CD8-positive, alpha-beta memory T cell (primary cell): ENCODE data around the gene KRAS. TPM values are rescaled to one million over a fixed set of nuclear protein-coding genes. Genes with fewer than 3 reads are reported as not detected.

ENCODE experiments used
- CTCF ChIA-PET: fragments of 350-600 bp; sonication (Branson Sonifier 250); formaldehyde crosslinking; loops from one replicate; lab custom pipeline; 2021; ENCODE audit warnings: antibody characterized with exemption; lab: Charles Lee
- POLR2A ChIA-PET: fragments of 350-600 bp; sonication (Branson Sonifier 250); formaldehyde crosslinking; loops from one replicate; lab custom pipeline; 2021; ENCODE audit warnings: antibody characterized with exemption; lab: Charles Lee
- DNase-seq, 5 donors: peaks; one replicate each; pipeline versions ENCODE4 v3.0.0 to v3.0.0-alpha.2; 2020 to 2022; ENCODE audit warnings: mixed read lengths in 1 of 5
- H3K27ac ChIP-seq: one replicate; pipeline ENCODE4 v1.7.0; 2013; ENCODE audit warnings: low read depth, mild to moderate bottlenecking, low read length, moderate library complexity
- H3K27me3 ChIP-seq: 2 replicates; pipeline ENCODE4 v1.7.0; 2013; ENCODE audit warnings: low read length, mild to moderate bottlenecking; ENCODE audit not compliant: insufficient read depth, poor library complexity, severe bottlenecking
- H3K36me3 ChIP-seq: 2 replicates; pipeline ENCODE4 v1.7.0; 2013; ENCODE audit warnings: mild to moderate bottlenecking, low read length, moderate library complexity; ENCODE audit not compliant: insufficient read depth
- H3K4me1 ChIP-seq: 2 replicates; pipeline ENCODE4 v1.7.0; 2013; ENCODE audit warnings: mild to moderate bottlenecking, low read length, moderate library complexity; ENCODE audit not compliant: insufficient read depth
- H3K4me3 ChIP-seq: 2 replicates; pipeline ENCODE4 v1.7.0; 2013; ENCODE audit warnings: mild to moderate bottlenecking, low read length
- H3K9me3 ChIP-seq: 2 replicates; pipeline ENCODE4 v1.7.0; 2013; ENCODE audit warnings: mild to moderate bottlenecking, low read length
- H3K27ac Mint-ChIP-seq, 8 donors: one replicate each; pipeline ENCODE4 v1.8.0; 2020 to 2021; ENCODE audit warnings: mixed read lengths in 8 of 8, mild to moderate bottlenecking in 6 of 8, inconsistent platforms in 3 of 8, moderate library complexity in 3 of 8
- H3K27me3 Mint-ChIP-seq, 2 donors: one replicate each; pipeline ENCODE4 v1.8.0; 2020 to 2021; ENCODE audit warnings: mixed read lengths in 2 of 2, mild to moderate bottlenecking in 1 of 2, moderate library complexity in 1 of 2
- H3K36me3 Mint-ChIP-seq, 3 donors: one replicate each; pipeline ENCODE4 v1.8.0; 2020 to 2021; ENCODE audit warnings: mixed read lengths in 3 of 3, inconsistent platforms in 1 of 3, mild to moderate bottlenecking in 1 of 3
- H3K4me1 Mint-ChIP-seq, 3 donors: one replicate each; pipeline ENCODE4 v1.8.0; 2020 to 2021; ENCODE audit warnings: mixed read lengths in 3 of 3, inconsistent platforms in 1 of 3, mild to moderate bottlenecking in 1 of 3
- H3K4me3 Mint-ChIP-seq, 7 donors: one replicate each; pipeline ENCODE4 v1.8.0; 2020 to 2021; ENCODE audit warnings: mixed read lengths in 7 of 7, mild to moderate bottlenecking in 6 of 7, moderate library complexity in 4 of 7, inconsistent platforms in 2 of 7
- H3K9me3 Mint-ChIP-seq, 5 donors: one replicate each; pipeline ENCODE4 v1.8.0; 2020 to 2022; ENCODE audit warnings: mixed read lengths in 5 of 5, mild to moderate bottlenecking in 3 of 5, moderate library complexity in 2 of 5, inconsistent platforms in 1 of 5
- polyA plus RNA-seq: library from polyadenylated mRNA; unstranded; fragments of 300-500 nt; fragmentation: Illumina TruSeq; gene quantifications from one replicate; pipeline ENCODE4 v1.2.3, GENCODE V29; 2021
- total RNA-seq, 2 experiments: library from RNA; stranded (reverse); gene quantifications; one replicate each; pipeline ENCODE4 v1.2.3, GENCODE V29; 2021

KRAS gene
- total and polyA plus RNA-seq, 3 experiments from 2014 or later: 24.9 to 56.5 (median 25.6) TPM

- ChIA-PET CTCF (interaction anchor here (1.2 kb wide), 1 partner anchor 201 kb away, joined by 3 read pairs; a partner anchor contains a TSS), POLR2A (no interaction called here)
Observed at GRCh38 chr12:25253371-25254068, 2.8 kb upstream of the KRAS start.

GRCh38 chr12:25252946-25253345 is 2.2 kb upstream of the KRAS start:
- Mint-ChIP-seq H3K9me3 (no peaks in the 10 kb centered on the region), H3K27ac (peak overlapping the region in 5 of 8 donors; percentile 8 to 87 (median 20)), H3K4me3 (peak overlapping the region in 2 of 7 donors; percentile 19 to 93), H3K36me3 (peaks cover 0 to 13% (median 0%) of the 10 kb centered on the region in 3 donors), H3K4me1 (peaks cover 21 to 35% (median 32%) of the 10 kb centered on the region in 3 donors), H3K27me3 (no peaks in the 10 kb centered on the region)
- Histone ChIP-seq H3K9me3 (no peaks in the 10 kb centered on the region), H3K36me3 (no peaks in the 10 kb centered on the region), H3K4me1 (peaks cover 5% of the 10 kb centered on the region), H3K4me3 (no peak overlapping the region), H3K27me3 (no peaks in the 10 kb centered on the region), H3K27ac (no peak overlapping the region)
- ChIA-PET POLR2A (no interaction called here), CTCF (interaction anchor here (1.2 kb wide), 1 partner anchor 200 kb away, joined by 3 read pairs; a partner anchor contains a TSS)
- no peak for DNase-seq

More at GRCh38 chr12:25253371-25254068, 2.8 kb upstream of the KRAS start:
- Mint-ChIP-seq H3K4me1 (peaks cover 17 to 30% (median 27%) of the 10 kb centered on the region in 3 donors), H3K36me3 (peaks cover 0 to 10% (median 0%) of the 10 kb centered on the region in 3 donors), H3K4me3 (peak overlapping the region in 4 of 7 donors; percentile 0 to 93 (median 24)), H3K27ac (peak overlapping the region; percentile 4 to 84 (median 20)), H3K27me3 (no peaks in the 10 kb centered on the region), H3K9me3 (no peaks in the 10 kb centered on the region)
- Histone ChIP-seq H3K27me3 (no peaks in the 10 kb centered on the region), H3K27ac (no peak overlapping the region), H3K4me3 (no peak overlapping the region), H3K9me3 (no peaks in the 10 kb centered on the region), H3K36me3 (no peaks in the 10 kb centered on the region), H3K4me1 (peaks cover 5% of the 10 kb centered on the region)
- DNase-seq: no peak

GRCh38 chr12:25251769-25252168 is 1.0 kb upstream of the KRAS start:
- Mint-ChIP-seq H3K36me3 (peaks cover 0 to 20% (median 2%) of the 10 kb centered on the region in 3 donors), H3K4me1 (peaks cover 28 to 44% (median 41%) of the 10 kb centered on the region in 3 donors), H3K27ac (peak overlapping the region; percentile 68 to 90 (median 86)), H3K9me3 (peaks cover 0 to 2% (median 0%) of the 10 kb centered on the region in 5 donors), H3K27me3 (no peaks in the 10 kb centered on the region), H3K4me3 (peak overlapping the region; percentile 75 to 96 (median 93))
- Histone ChIP-seq H3K9me3 (no peaks in the 10 kb centered on the region), H3K36me3 (no peaks in the 10 kb centered on the region), H3K4me3 (peak overlapping the region; percentile 68), H3K4me1 (peaks cover 5% of the 10 kb centered on the region), H3K27me3 (no peaks in the 10 kb centered on the region), H3K27ac (peak overlapping the region; percentile 68)
- no peak for DNase-seq
- CTCF ChIA-PET: interaction anchor here (1.4 to 1.5 kb wide), 2 partner anchors 10 to 133 kb away, joined by 3 to 4 read pairs; no protein-coding TSS in a partner anchor
- POLR2A ChIA-PET: interaction anchor here (1.1 to 1.8 kb wide), 5 partner anchors 10 to 199 kb away, joined by 4 to 41 read pairs (median 5); partner anchors contain the start of genes DNAI7 and ETFRF1

- peak; percentile 41 to 71 (median 51) for DNase-seq
- H3K27me3 Mint-ChIP-seq: no peaks in the 10 kb centered on the region
- peaks cover 0 to 29% (median 7%) of the 10 kb centered on the region in 3 donors for H3K36me3 Mint-ChIP-seq
- H3K4me3 Mint-ChIP-seq: peak overlapping the region; percentile 91 to 95 (median 94)
- H3K9me3 ChIP-seq: no peaks in the 10 kb centered on the region
- peaks cover 0 to 2% (median 0%) of the 10 kb centered on the region in 5 donors for H3K9me3 Mint-ChIP-seq
- H3K27ac Mint-ChIP-seq: peak overlapping the region; percentile 84 to 98 (median 96)
- ChIA-PET POLR2A (interaction anchor here (0.7 to 1.8 kb wide), 11 partner anchors 8 to 199 kb away, joined by 3 to 41 read pairs (median 4); partner anchors contain the start of genes DNAI7 and ETFRF1), CTCF (interaction anchor here (1.0 to 1.4 kb wide), 8 partner anchors 9 to 140 kb away, joined by 3 to 8 read pairs (median 4); no protein-coding TSS in a partner anchor)
- H3K4me1 Mint-ChIP-seq: peaks cover 34 to 57% (median 52%) of the 10 kb centered on the region in 3 donors
- H3K27ac ChIP-seq: peak overlapping the region; percentile 68
- H3K27me3 ChIP-seq: no peaks in the 10 kb centered on the region
- no peaks in the 10 kb centered on the region for H3K36me3 ChIP-seq
- H3K4me1 ChIP-seq: peaks cover 5% of the 10 kb centered on the region
- peak overlapping the region; percentile 84 for H3K4me3 ChIP-seq
Observed at GRCh38 chr12:25249931-25250738, 594 bp downstream of the KRAS start.

- H3K27me3 Mint-ChIP-seq: no peaks in the 10 kb centered on the region
- peaks cover 0 to 42% (median 9%) of the 10 kb centered on the region in 3 donors for H3K36me3 Mint-ChIP-seq
- peaks cover 0 to 2% (median 0%) of the 10 kb centered on the region in 5 donors for H3K9me3 Mint-ChIP-seq
- H3K4me1 Mint-ChIP-seq: peaks cover 35 to 70% (median 62%) of the 10 kb centered on the region in 3 donors
- peak overlapping the region; percentile 70 to 95 (median 93) for H3K4me3 Mint-ChIP-seq
- no peak overlapping the region for H3K27ac ChIP-seq
- peaks cover 5% of the 10 kb centered on the region for H3K4me1 ChIP-seq
- no peak for DNase-seq
- POLR2A ChIA-PET: interaction anchor here (1.4 kb wide), 1 partner anchor 14 kb away, joined by 3 read pairs; no protein-coding TSS in a partner anchor
- H3K36me3 ChIP-seq: no peaks in the 10 kb centered on the region
- no peaks in the 10 kb centered on the region for H3K9me3 ChIP-seq
- no peak overlapping the region for H3K4me3 ChIP-seq
- CTCF ChIA-PET: interaction anchor here (1.0 kb wide), 1 partner anchor 8 kb away, joined by 4 read pairs; no protein-coding TSS in a partner anchor
- H3K27ac Mint-ChIP-seq: peak overlapping the region in 7 of 8 donors; percentile 19 to 94 (median 74)
- H3K27me3 ChIP-seq: no peaks in the 10 kb centered on the region
Observed at GRCh38 chr12:25248732-25249131, 2.0 kb downstream of the KRAS start.

- Mint-ChIP-seq H3K27me3 (no peaks in the 10 kb centered on the region), H3K27ac (peak overlapping the region in 2 of 8 donors; percentile 19 to 84), H3K36me3 (peaks cover 0 to 48% (median 9%) of the 10 kb centered on the region in 3 donors), H3K9me3 (peaks cover 0 to 2% (median 0%) of the 10 kb centered on the region in 5 donors), H3K4me3 (peak overlapping the region in 4 of 7 donors; percentile 33 to 93 (median 62)), H3K4me1 (peaks cover 32 to 71% (median 62%) of the 10 kb centered on the region in 3 donors)
- H3K9me3 ChIP-seq: no peaks in the 10 kb centered on the region
- peaks cover 4% of the 10 kb centered on the region for H3K36me3 ChIP-seq
- H3K4me1 ChIP-seq: peaks cover 5% of the 10 kb centered on the region
- ChIA-PET POLR2A (interaction anchor here (1.4 kb wide), 1 partner anchor 15 kb away, joined by 3 read pairs; no protein-coding TSS in a partner anchor), CTCF (no interaction called here)
- no peak overlapping the region for H3K4me3 ChIP-seq
- no peak for DNase-seq
- no peaks in the 10 kb centered on the region for H3K27me3 ChIP-seq
- no peak overlapping the region for H3K27ac ChIP-seq
Observed at GRCh38 chr12:25248137-25248536, 2.6 kb downstream of the KRAS start.

GRCh38 chr12:25245491-25245890 is 5.2 kb downstream of the KRAS start:
- Mint-ChIP-seq H3K27me3 (no peaks in the 10 kb centered on the region), H3K9me3 (peaks cover 0 to 2% (median 0%) of the 10 kb centered on the region in 5 donors), H3K36me3 (peaks cover 0 to 56% (median 10%) of the 10 kb centered on the region in 3 donors), H3K4me3 (peak overlapping the region in 1 of 7 donors; percentile 74), H3K4me1 (peaks cover 46 to 84% (median 79%) of the 10 kb centered on the region in 3 donors), H3K27ac (peak overlapping the region in 3 of 8 donors; percentile 25 to 38 (median 32))
- CTCF ChIA-PET: no interaction called here
- no peaks in the 10 kb centered on the region for H3K9me3 ChIP-seq
- H3K4me3 ChIP-seq: no peak overlapping the region
- H3K4me1 ChIP-seq: peaks cover 15% of the 10 kb centered on the region
- no peak for DNase-seq
- no peak overlapping the region for H3K27ac ChIP-seq
- H3K27me3 ChIP-seq: no peaks in the 10 kb centered on the region
- peaks cover 9% of the 10 kb centered on the region for H3K36me3 ChIP-seq
- POLR2A ChIA-PET: no interaction called here
